Fibroblast of skin of right biceps (primary cell): Measurements from ENCODE around the gene FBXO11.
A peak's percentile ranks its signal among the peaks of the same experiment; 100 is the strongest.
"Not testable (repeated sequence)": the region's sequence is repeated elsewhere in the genome, so short reads cannot be mapped to it uniquely, and the experiment has no call there.

Source experiments
- DNase-seq: peaks from one replicate; pipeline ENCODE4 v3.0.0-alpha.2; 2013

FBXO11 gene

DNA sequence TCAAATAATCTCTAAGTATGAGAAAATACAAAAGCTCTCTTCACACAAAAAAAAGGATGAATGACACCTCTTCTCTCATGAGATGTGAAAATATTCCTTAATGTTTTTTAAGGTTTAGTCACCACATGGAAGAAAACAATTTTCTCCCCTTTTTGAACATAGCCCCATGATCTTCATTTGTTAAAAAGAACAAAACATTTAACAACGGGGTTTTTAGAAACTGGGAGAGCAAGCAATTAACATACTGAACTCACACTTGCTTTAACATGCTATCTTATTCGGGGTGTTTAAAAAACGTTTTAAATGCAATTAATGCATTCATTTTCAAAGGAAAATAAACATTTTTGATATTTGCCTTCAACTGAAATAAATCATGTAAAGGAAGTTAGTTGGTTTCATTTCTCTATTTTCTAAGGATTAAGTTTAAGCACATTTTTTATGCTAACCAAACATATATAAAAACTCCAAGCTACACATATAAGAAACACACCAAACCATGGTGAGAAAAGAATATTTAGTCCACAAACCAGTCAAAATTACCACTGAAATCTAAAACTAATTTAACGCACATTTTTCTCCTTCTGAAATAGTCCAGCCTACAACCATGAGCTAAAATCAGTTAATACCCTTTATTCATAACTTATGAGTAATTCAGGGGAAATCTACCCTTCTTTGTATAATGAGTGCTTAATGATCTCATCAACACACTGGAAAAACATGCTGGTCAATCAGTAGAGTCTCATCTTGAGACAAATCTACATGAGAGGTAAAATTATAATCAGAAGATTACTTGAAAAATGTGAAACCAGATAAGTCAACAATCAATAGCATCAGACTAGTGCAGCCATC, 8.2 kb downstream of the FBXO11 start:
- DNase-seq = no peak

DNA sequence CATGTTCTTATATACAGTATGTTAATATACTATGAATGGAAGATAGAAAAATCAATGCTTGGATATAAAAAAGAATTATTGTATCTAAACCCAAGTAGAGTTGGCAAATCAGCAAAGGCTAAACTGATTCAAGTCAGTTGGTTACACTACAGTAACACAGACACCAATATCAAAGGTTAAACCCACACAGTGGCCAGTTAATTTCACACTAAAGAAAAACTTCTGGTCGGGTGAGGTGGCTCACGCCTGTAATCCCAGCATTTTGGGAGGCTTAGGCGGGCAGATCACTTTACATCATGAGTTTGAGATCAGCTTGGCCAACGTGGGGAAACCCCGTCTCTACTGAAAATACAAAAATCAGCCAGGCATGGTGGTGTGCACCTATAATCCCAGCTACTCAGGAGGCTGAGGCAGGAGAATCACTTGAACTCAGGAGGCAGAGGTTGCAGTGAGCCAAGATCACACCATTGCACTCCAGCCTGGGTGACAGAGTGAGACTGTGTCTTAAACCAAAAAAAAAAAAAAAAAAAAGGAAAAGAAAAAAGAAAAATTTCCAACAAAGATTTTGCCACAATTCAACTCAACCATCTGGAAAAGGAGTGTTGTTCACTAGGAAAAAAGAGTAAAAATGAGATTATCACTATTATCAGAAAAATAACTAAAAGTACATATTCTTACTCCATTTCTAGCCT, 9.0 kb downstream of the FBXO11 start:
- DNase-seq = not testable (repeated sequence)

DNA sequence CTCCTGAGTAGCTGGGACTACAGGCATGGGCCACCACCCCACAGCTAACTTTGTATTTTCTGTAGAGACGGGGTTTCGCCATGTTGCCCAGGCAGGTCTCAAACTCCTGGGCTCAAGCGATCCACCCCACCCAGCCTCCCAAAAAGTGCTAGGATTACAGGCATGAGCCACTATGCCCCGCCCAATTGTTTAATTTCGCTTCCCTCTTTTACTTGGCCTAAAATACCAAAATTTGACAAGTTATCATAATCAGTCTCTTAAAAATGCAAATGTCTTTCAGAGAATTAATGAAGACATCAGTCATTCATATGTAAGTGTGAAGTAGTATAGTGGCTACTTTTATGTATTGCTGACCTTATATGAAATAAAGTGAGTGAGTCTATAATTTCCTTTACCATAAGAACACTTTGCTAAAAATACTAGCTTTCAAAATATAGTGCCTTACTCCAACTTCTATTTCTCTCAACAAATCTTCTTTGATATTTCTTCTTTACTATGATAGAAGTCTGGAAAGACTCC, 9.8 kb downstream of the FBXO11 start:
- DNase-seq = no peak

DNA sequence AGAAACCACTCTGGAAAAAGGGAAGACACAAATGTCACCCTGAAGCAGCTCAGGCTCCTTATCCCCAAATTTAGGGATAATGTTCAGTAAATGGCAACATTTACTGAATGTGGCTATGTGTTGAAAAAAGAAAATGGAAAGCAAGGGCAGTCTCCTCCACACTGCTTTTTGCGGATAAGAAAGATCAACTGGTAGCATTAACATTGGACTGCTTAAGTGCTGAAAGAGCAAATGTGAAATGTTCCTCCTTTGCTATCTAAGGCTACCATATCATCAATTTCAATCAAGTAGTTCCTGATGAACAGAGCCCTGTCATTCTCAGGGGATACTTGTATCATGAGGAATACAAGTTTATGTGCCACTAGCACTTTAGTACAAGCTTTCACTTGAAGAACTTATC, 12.5 kb downstream of the FBXO11 start:
- DNase-seq = no peak

DNA sequence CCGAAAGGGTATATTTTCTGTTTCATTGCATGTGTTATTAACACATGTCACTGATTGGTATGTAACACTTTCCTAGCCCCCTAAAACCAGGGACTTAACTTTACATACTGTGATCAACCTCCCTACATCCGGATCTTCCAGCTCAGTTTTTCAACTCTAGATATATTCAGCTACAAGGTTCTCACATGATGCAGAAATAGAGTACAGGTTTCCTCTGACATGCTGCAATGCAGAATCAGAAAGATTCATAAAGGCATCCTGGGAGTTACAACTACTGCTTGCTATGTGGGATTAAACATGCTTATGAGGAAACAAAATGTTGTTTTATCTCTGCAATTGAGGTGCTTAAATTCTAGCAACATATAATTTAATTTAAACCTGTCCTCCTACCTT, 14.0 kb downstream of the FBXO11 start:
- DNase-seq = no peak

DNA sequence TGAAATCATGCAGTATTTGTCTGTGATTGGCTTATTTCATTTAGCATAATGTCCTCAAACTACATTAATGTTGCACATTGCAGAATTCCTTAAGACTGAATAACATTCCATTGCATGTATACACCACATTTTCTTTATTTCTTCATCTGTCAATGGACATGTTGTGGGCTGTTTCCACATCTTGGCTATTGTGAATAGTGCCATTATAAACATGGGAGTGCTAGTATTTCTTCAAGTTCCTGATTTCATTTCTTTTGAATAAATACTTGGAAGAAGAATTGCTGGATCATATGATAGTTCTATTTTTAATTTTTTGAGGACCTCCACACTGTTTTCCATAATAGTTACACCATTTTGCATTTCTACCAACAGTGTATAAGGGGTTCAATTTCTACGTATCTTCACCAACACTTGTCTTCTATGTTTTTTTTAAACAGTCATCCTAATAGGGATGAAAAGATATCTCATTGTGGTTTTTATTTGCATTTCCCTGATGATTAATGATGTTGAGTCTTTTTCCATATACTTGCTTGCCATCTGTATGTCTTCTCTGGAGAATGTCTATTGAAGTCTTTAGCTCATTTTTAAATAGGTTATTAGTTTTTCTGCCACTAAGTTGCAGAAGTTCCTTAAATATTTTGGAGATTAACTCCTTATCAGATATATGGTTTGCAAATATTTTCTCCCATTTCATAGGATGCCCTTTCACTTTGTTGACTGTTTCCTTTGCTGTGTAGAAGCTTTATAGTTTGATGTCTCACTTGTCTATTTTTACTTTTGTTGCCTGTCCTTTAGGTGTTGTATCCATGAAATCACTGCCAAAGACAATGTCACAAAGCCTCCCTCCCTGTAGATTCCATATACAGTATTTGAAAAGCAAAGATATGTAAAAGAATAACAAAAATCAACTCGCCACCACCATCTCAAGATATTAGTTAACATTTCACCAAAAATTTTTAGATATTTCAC, 14.6 kb downstream of the FBXO11 start:
- peak; percentile 57 for DNase-seq

DNA sequence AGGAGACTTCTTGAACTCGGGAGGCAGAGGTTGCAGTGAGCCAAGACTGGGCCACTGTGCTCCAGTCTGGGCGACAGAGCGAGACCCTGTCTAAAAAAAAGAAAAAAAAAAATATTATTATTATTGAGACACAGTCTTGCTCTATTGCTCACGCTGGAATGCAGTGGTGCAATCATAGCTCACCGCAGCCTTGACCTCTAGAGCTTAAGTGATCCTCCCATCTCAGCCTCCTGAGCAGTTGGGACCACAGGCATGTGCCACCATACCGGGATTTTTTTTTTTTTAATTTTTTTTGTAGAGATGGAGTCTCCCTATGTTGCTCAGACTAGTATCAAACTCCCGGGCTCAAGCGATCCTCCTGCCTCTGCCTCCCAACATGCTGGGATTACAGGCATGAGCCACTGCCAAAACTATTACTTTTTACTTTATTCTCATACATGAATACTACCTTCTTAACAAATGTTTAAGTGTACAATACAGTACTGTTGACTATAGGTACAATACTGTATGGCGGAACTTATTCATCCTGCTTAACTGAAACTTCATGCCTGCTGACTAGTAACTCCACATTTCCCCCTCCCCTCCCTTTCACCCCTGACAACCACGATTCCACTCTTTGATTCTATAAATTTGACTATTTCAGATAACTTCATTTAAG, 15.5 kb downstream of the FBXO11 start:
- DNase-seq = peak; percentile 27

DNA sequence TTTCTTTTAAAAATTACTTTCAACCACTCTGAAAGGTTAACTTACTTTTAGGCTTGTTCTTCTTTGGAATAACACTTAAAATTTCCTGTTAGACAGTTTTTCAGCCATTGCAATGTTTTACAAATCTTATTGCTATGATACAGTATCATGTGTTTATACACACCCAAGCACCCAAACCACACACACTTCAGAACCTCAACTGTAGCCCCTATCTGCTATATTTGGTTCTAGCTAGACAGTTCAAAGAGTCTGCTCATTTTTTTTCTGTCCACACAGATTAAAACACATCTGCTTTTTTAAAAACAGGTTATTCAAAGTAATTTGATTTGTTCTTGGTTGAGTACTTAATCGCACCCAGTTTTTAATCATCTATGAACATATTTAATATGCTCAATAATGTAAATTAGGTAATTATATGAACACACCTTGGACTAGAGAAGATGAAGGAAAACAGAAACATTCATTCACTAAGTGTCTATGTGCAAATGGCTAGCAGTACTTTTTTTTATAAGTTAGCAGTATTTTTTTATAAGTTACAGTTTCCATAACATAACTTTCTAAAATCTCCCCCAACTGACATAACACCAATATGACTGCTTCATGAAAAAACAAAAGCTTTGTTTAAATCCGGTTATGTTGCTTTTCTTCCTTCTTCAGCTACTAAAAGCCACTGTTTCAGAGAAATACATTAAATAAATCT, 17.6 kb downstream of the FBXO11 start:
- no peak for DNase-seq

DNA sequence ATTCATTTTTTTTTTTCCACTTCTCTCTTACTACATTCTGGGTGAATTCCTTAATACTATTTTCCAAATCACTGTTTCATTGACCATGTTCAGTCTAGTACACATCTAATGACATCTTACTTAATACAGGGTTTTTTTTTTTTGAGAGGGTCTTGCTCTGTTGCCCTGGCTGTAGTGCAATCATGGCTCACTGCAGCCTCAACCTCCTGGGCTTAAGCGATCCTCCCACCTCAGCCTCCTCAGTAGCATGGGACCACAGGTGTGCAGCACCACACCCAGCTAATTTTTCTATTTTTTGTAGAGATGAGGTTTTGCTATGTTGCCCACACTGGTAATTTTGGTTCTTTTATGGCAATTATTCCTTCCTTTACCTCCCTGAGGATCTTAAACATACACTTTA, 29.4 kb downstream of the FBXO11 start:
- no peak for DNase-seq

DNA sequence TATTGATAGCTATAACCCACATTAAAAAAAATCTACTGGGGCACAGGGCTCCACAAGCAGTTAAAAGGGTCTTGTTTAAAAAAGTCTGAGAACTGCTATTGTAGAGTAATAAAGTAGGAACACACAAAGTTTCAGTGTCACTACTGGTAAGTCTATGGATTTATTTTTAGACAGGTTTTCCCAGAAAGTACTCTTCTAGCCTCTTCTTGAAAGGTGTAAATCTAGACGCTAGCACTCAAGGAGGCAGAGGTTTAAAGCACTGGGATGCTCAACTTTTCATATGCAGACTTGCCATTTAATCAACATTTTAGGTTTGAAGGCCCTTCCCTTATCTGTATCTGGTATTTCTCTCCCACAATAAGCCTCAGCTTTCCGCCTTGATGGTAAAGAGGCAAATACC, 33.4 kb downstream of the FBXO11 start:
- no peak for DNase-seq

DNA sequence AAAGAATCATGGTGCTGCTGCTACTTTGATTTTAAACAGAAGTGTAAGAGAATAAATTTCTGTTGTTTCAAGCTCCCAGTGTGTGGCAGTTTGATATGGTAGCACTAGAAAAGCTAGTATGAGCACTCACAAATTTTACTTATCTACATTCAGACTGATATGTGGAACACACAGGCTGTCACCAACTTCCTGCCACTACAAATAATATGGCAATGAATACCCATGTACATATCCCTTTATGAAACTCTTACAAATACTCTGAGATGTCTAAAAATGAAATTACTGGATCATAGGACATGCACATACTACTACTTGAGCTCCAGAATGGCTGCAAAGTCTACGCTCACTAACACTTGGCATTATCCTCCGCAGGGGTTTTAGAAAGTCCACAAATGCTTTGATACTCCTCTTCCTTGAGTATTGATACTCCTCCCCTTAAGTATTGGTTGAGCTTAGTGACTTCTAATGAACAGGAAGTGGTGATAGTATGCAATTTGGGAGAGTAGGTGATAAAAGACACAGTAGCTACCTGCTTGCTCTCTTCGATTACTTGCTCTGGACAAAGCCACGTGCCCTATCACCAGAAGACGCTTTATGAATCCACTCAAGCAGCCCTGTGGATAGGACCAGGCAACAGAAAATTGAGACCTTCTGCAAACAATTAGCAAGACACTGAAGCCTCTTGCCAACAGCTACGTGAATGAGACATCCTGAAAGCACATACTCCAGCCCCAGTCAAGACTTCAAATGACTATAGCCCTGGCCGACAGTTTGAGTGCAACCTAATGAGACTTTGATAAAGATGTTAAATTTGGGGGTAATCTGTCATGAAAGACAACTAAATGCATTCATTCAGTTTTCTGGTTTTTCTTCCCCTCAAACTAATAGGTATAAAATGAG, 35.4 kb downstream of the FBXO11 start:
- peak; percentile 22 for DNase-seq

DNA sequence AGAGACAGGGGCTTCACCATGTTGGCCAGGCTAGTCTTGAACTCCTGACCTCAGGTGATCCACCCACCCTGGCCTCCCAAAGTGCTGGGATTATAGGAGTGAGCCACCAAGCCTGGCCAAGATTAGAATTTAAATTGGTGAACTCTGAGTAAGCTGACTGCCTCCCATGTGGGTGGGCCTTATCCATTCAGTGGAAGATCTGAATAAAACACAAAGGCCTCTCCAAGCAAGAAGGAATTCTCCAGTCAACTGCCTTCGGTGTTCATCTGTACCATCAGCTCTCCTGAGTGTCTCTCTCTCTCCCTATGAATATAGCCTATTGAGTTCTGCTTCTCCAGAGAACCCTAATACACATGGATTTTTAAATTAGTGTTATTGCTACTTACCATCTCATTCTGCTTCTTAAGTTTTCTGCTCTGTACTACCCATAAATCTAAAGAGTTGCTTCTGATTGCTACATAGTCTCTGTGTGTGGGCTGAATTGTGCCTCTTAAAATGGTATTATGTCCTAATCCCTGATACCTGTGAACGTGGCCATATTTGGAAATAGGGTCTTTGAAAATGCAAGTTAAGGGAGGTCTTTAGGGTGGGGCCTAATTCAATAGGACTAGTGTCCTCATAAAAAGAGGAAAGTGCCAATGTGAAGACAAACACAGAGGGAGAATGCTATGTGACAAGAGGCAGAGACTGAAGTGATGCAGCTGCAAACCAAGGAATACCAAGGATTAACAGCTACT, 36.3 kb downstream of the FBXO11 start:
- DNase-seq = peak; percentile 32

DNA sequence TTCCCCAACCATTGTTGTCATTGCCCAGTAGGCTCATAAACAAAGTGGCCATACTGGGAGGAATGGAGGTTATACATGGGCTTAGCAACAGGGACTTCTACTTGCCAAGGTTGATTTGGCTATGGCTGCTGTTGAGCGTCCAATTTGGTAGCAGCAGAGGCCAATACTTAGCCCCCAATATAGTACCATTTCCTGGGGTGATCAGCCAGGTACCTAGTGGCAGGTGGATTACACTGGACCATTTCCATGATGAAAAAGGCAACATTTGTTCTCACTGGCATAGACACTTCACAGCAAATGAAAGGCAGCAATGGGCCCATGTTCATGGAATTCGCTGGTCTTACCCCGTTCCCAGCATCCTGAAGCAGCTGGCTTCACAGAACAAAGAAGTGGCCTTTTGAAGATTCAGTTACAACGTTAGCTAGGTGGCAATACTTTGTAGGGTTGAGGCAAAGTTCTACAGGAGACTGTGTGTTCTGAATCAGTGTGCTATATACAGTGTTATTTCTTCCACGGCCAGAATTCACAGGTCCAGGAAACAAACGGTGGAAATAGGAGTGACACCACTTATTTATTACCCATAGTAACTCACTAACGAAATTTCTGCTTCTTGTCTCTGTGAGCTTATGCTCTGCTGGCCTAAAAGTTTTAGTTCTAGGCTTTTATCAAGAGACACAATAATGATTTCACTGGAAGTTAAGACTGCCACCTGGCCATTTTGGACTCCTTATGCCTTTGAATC, 37.5 kb downstream of the FBXO11 start:
- no peak for DNase-seq

DNA sequence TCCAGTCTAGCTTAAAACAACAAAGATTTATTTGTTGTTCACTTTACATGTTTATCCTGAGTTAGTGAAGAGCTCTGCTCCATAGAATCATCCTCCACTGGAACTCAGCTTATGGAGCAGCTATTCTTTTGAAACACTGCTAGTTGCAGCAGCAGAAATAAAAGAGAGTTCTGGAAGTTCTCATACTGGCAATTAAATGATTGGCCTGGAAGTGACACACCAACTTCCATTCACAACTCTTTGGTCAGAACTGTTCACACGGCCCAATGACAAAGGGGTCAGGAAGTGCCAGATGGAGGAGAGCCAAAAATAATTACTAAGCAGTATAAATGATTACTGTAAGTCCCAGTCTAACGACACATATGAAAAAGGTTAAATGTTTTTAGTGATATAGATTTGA, 39.1 kb downstream of the FBXO11 start:
- peak; percentile 78 for DNase-seq

DNA sequence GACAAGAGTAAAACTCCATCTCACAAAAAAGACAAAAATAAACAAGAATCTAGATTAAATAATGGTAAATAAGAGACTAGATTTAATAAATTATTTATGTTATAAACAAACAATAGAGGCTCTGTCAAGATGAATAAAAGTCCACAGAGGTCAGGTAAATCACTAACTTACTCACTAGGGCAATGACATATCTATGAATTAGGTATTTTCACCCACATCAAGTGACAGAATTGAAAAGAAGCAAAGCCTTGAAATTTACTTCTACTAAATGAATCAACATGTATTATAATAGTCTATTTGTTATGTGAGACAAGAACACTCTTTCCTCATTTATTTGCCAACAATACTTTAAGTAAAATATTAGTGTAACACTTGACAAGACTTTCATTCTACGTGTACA, 41.7 kb downstream of the FBXO11 start:
- DNase-seq = no peak

DNA sequence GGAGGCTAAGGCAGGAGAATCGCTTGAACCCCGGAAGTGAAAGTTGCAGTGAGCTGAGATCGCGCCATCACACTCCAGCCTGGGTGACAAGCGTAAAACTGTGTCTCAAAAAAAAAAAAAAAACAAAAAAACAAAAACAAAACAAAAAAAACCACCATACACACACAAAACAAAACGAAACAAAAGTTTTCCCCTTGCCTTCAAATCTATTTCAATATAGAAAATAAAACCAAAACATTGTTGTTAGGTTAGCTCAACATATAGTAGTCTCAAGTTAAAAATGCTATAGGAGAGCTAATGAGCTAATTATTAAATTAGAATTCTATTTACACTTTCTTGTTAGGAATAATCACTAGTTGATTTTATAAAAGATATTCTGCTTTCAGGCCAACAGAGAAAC, 43.3 kb downstream of the FBXO11 start:
- no peak for DNase-seq

DNA sequence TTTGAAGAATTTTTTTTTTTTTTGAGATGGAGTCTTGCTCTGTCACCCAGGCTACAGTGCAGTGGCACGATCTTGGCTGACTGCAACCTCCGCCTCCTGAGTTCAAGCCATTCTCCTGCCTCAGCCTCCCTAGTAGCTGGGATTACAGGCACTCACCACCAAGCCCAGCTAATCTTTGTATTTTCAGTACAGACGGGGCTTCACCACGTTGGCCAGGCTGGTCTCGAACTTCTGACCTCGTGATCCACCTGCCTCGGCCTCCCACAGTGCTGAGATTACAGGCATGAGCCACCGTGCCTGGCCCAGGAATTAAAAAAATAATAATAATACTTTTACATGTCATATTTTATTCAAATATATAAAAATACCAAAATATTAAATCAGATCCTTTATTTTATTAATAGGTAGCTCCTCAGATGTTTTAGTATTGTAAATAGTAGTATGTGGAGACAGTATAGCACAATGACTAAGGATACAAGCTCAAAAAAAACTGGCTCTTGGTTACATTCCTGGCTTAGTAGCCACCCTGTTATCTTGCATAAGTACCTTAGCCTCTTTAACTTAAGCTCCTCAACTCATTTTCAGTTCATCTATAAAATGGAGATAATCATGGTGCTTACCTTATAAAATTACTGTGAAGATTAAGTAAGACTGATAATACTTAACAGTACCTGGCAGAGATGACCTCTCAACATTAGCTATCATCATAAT, 53.1 kb downstream of the FBXO11 start:
- DNase-seq = peak; percentile 42

DNA sequence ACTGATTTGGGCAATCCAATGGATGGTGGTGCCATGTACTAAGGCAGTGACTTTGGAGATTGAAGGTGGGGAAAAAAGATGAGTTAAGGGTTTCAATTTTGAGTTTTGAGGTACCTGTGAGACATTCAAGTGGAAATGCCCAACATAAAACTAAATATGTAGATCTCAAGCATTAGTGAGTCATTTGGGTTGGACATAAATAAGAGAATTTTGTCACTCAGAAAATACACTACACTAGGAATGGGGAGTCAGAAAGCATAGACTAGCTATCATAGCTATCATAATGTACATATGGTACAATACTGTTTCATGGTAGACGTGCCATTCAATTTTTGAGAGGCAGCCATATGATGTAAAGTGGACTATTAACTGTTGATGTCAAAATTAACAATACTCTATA, 56.1 kb downstream of the FBXO11 start:
- no peak for DNase-seq

DNA sequence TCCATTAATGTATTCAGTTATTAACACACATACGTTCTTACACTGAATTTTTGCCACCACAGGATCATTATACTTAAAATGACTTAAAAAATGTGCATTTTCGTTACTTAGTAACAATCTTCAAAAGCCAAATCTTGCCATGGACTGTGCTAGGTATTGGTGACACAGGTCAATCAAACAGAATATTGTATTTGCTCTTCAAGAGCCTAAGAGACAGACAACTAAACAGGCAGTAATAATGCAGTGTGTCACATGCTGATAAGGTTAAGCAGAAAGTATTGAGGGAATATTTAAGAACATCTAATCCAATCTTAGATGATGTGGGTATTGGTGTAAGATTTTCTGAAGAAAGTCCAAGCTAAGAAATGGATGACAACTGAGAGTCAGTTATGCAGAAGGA, 56.9 kb downstream of the FBXO11 start:
- no peak for DNase-seq
